HCT116 (cell line): Measurements from ENCODE around the gene CRB3. TPM values are rescaled to one million over a fixed set of nuclear protein-coding genes. Genes with fewer than 3 reads are reported as not detected.

Source experiments
- ATAC-seq: fragments of 200-7000 bp; cut with Tn5 transposase; 2 replicates; pipeline ENCODE4 v1.9.1; 2020; ENCODE audit warnings: mild to moderate bottlenecking, moderate library complexity
- BruUV-seq: library from RNA; stranded (reverse); fragments of 400-500 nt; replicated peaks from 2 replicates; lab custom pipeline; 2021; lab: Mats Ljungman, UMichigan
- CTCF ChIA-PET: fragments of 300-600 bp; sonication (Branson Sonifier 250); formaldehyde crosslinking; loops from one replicate; lab custom pipeline; 2021; ENCODE audit warnings: antibody characterized with exemption; lab: Charles Lee
- POLR2A ChIA-PET: fragments of 300-600, 350-600 bp; sonication (Branson Sonifier 250); formaldehyde crosslinking; loops from one replicate; lab custom pipeline; 2021; ENCODE audit warnings: antibody characterized with exemption; lab: Charles Lee
- RAD21 ChIA-PET, 2 experiments: fragments of 300-600 bp; sonication (Branson Sonifier 250); formaldehyde crosslinking; loops; one replicate each; lab custom pipeline; 2023; ENCODE audit warnings: low total read pairs in 2 of 2; ENCODE audit not compliant: uncharacterized antibody in 2 of 2, unreplicated experiment in 2 of 2, low non-redundant PET in 1 of 2; lab: Charles Lee
- DNase-seq: peaks from one replicate; pipeline ENCODE4 v3.0.0-alpha.2; 2010; ENCODE audit warnings: low read depth, low spot score
- H2AFZ ChIP-seq: fragments of 200-600 bp; shearing (Covaris generic), sonication (generic); 2 replicates; pipeline ENCODE4 v1.6.1; 2017; ENCODE audit warnings: low read depth, mixed run types, mixed read lengths, antibody characterized with exemption, low read length; ENCODE audit not compliant: poor library complexity, severe bottlenecking
- H3K27ac ChIP-seq: 2 replicates; pipeline ENCODE4 v1.5.1; 2012; ENCODE audit warnings: low read depth, low read length
- H3K27me3 ChIP-seq: fragments of 200-600 bp; sonication (generic); 2 replicates; pipeline ENCODE4 v1.6.1; 2016; ENCODE audit warnings: mixed run types, low read length, mixed read lengths; ENCODE audit not compliant: insufficient read depth
- H3K36me3 ChIP-seq, 2 experiments: fragments of 200-500 bp in 1 of 2; fragments of 200-600 bp in 1 of 2; sonication (Bioruptor generic) in 1 of 2; sonication (generic) in 1 of 2; 2 replicates each; pipeline versions ENCODE4 v1.5.1 to v1.6.1; 2014 to 2016; ENCODE audit warnings: low read length in 2 of 2, inconsistent platforms in 1 of 2, mixed read lengths in 1 of 2, mixed run types in 1 of 2; ENCODE audit not compliant: insufficient read depth in 2 of 2, control insufficient read depth in 1 of 2
- H3K4me1 ChIP-seq, 2 experiments: fragments of 200-600 bp in 1 of 2; sonication (generic) in 1 of 2; 2 replicates each; pipeline versions ENCODE4 v1.5.1 to v1.6.1; 2012 to 2017; ENCODE audit warnings: low read length in 2 of 2, inconsistent platforms in 1 of 2, mild to moderate bottlenecking in 1 of 2, mixed read lengths in 1 of 2, mixed run types in 1 of 2, moderate library complexity in 1 of 2; ENCODE audit not compliant: insufficient read depth in 2 of 2, control insufficient read depth in 1 of 2
- H3K4me2 ChIP-seq: fragments of 200-600 bp; sonication (generic); 2 replicates; pipeline ENCODE4 v1.6.1; 2017; ENCODE audit warnings: mixed run types, low read length, mixed read lengths
- H3K4me3 ChIP-seq, 2 experiments: fragments of 200-600 bp in 1 of 2; sonication (generic) in 1 of 2; replicated peaks in 1 of 2; 2 replicates each; pipeline ENCODE4 v1.5.1; 2011 to 2016; ENCODE audit warnings: low read length in 2 of 2, control low read depth in 1 of 2, low read depth in 1 of 2, mild to moderate bottlenecking in 1 of 2, mixed read lengths in 1 of 2, mixed run types in 1 of 2
- H3K79me2 ChIP-seq: fragments of 200-600 bp; sonication (generic); 2 replicates; pipeline ENCODE4 v1.6.1; 2017; ENCODE audit warnings: mild to moderate bottlenecking, mixed run types, low read length, moderate library complexity, mixed read lengths; ENCODE audit not compliant: insufficient read depth
- H3K9ac ChIP-seq: fragments of 200-600 bp; sonication (generic); 2 replicates; pipeline ENCODE4 v1.6.1; 2016; ENCODE audit warnings: low read length, mixed read lengths
- H3K9me2 ChIP-seq: fragments of 200-600 bp; sonication (generic), shearing (Covaris generic); 2 replicates; pipeline ENCODE4 v1.6.1; 2017; ENCODE audit warnings: mixed run types, mild to moderate bottlenecking, moderate library complexity; ENCODE audit not compliant: insufficient read depth
- H3K9me3 ChIP-seq, 2 experiments: fragments of 200-500 bp in 1 of 2; fragments of 200-600 bp in 1 of 2; sonication (Bioruptor generic) in 1 of 2; sonication (generic) in 1 of 2; 2 replicates each; pipeline ENCODE4 v1.6.1; 2014 to 2017; ENCODE audit warnings: low read length in 2 of 2, mixed read lengths in 2 of 2, inconsistent platforms in 1 of 2, low read depth in 1 of 2, mild to moderate bottlenecking in 1 of 2, mixed run types in 1 of 2, moderate library complexity in 1 of 2; ENCODE audit not compliant: control insufficient read depth in 1 of 2, insufficient read depth in 1 of 2
- H4K20me1 ChIP-seq: fragments of 200-600 bp; sonication (generic), shearing (Covaris generic); 2 replicates; pipeline ENCODE4 v1.6.1; 2017; ENCODE audit warnings: mixed run types, mild to moderate bottlenecking, moderate library complexity; ENCODE audit not compliant: insufficient read depth
- ATF3 ChIP-seq: IDR thresholded peaks from 2 replicates; pipeline ENCODE4 v1.6.1; 2012
- CTCF ChIP-seq, 3 experiments: fragments of 200-600 bp in 1 of 3; sonication (generic) in 1 of 3; IDR thresholded peaks in 2 of 3; conservative IDR thresholded peaks in 1 of 3; 2 replicates each; pipeline ENCODE4 v1.5.1; 2012 to 2017; ENCODE audit warnings: low read depth in 2 of 3, low read length in 2 of 3, antibody characterized with exemption in 1 of 3, borderline replicate concordance in 1 of 3, control low read depth in 1 of 3, mild to moderate bottlenecking in 1 of 3, mixed read lengths in 1 of 3, mixed run types in 1 of 3, moderate library complexity in 1 of 3; ENCODE audit not compliant: insufficient read depth in 1 of 3
- ELF1 ChIP-seq: IDR thresholded peaks from 2 replicates; pipeline ENCODE4 v1.6.1; 2012; ENCODE audit warnings: low read depth, borderline replicate concordance
- EZH2phosphoT487 ChIP-seq: fragments of 200-600 bp; IDR thresholded peaks from 2 replicates; pipeline ENCODE4 v1.6.1; 2018; ENCODE audit warnings: antibody characterized with exemption, borderline replicate concordance
- MAX ChIP-seq: IDR thresholded peaks from 2 replicates; pipeline ENCODE4 v1.6.1; 2012
- POLR2A ChIP-seq: IDR thresholded peaks from 2 replicates; pipeline ENCODE4 v1.7.0; 2011; ENCODE audit warnings: borderline replicate concordance; ENCODE audit not compliant: insufficient read depth, insufficient read length; ENCODE audit errors: extremely low read depth
- SIN3A ChIP-seq: IDR thresholded peaks from 2 replicates; pipeline ENCODE4 v1.6.1; 2012; ENCODE audit warnings: low read depth
- SP1 ChIP-seq: IDR thresholded peaks from 2 replicates; pipeline ENCODE4 v1.6.1; 2012; ENCODE audit warnings: low read depth
- TCF7L2 ChIP-seq: IDR thresholded peaks from 2 replicates; pipeline ENCODE4 v1.7.0; 2011; ENCODE audit warnings: borderline replicate concordance, inconsistent platforms; ENCODE audit not compliant: insufficient read depth, insufficient read length; ENCODE audit errors: extremely low read depth
- YY1 ChIP-seq: IDR thresholded peaks from 2 replicates; pipeline ENCODE4 v1.6.1; 2011; ENCODE audit warnings: low read length, low read depth, moderate library complexity, mild to moderate bottlenecking; ENCODE audit not compliant: insufficient replicate concordance; ENCODE audit errors: extremely low read depth
- ZFX ChIP-seq: fragments of 450-650 bp; IDR thresholded peaks from 2 replicates; pipeline ENCODE4 v1.6.1; 2017
- intact Hi-C: fragments of 100-400 bp; cut with micrococcal nuclease; formaldehyde crosslinking; loops from 2 replicates; pipeline ENCODE4 v1.10.0; 2022
- total RNA-seq: library from RNA; stranded (reverse); gene quantifications from one replicate; pipeline ENCODE4 v1.2.1, GENCODE V29; 2021; ENCODE audit not compliant: unreplicated experiment

CRB3 gene
- total RNA-seq, 1 experiment from 2014 or later = 40.5 TPM

GRCh38 chr19:6495947-6496346 lies 31.9 kb downstream of the CRB3 start:
- Histone ChIP-seq H4K20me1 (no peaks in the 10 kb centered on the region), H3K4me3 (no peak overlapping the region), H3K9ac (no peak overlapping the region), H3K4me1 (no peaks in the 10 kb centered on the region), H2AFZ (no peak overlapping the region), H3K9me3 (peaks cover 0 to 10% of the 10 kb centered on the region in 2 experiments; a peak in 1 of 4 replicates), H3K27me3 (no peaks in the 10 kb centered on the region), H3K36me3 (peaks cover 0 to 5% of the 10 kb centered on the region in 2 experiments; a peak in 1 of 4 replicates), H3K9me2 (no peaks in the 10 kb centered on the region), H3K27ac (no peak overlapping the region), H3K79me2 (no peaks in the 10 kb centered on the region), H3K4me2 (no peak overlapping the region)
- TF ChIP-seq EZH2phosphoT487 = no peak
- TF ChIP-seq POLR2A = no peak
- no peak for TF ChIP-seq SP1
- TF ChIP-seq MAX = no peak
- no TSS peak for BruUV-seq
- DNase-seq (no peak), ATAC-seq (no peak)
- intact Hi-C loops = no loop called here
- ChIA-PET RAD21 (no interaction called here), CTCF (no interaction called here), POLR2A (no interaction called here)

GRCh38 chr19:6498294-6499036 lies 34.4 kb downstream of the CRB3 start:
- Histone ChIP-seq H4K20me1 (no peaks in the 10 kb centered on the region), H3K4me1 (peaks cover 8 to 18% of the 10 kb centered on the region in 2 experiments), H3K4me2 (no peak overlapping the region), H3K79me2 (no peaks in the 10 kb centered on the region), H3K36me3 (peaks cover 0 to 5% of the 10 kb centered on the region in 2 experiments; a peak in 1 of 4 replicates), H2AFZ (no peak overlapping the region), H3K4me3 (no peak overlapping the region), H3K9me3 (no peaks in the 10 kb centered on the region), H3K9ac (no peak overlapping the region), H3K27me3 (no peaks in the 10 kb centered on the region), H3K9me2 (no peaks in the 10 kb centered on the region), H3K27ac (no peak overlapping the region)
- TF ChIP-seq CTCF (IDR thresholded peaks at IDR 0.05 in 2 of 3, conservative IDR thresholded peaks at IDR 0.05 in 1 of 3; ENCODE audit: borderline replicate concordance in 1 of 3, insufficient read depth in 1 of 3, low read depth in 2 of 3, low read length in 2 of 3) (no peak), TCF7L2 (no peak), SIN3A (no peak), ELF1 (no peak), ATF3 (no peak), ZFX (no peak), YY1 (no peak)
- ATAC-seq (no peak), DNase-seq (no peak)
- intact Hi-C loops = no loop called here
- no TSS peak for BruUV-seq
- ChIA-PET POLR2A (no interaction called here), CTCF (no interaction called here), RAD21 (no interaction called here)
